H54 (cell line): ENCODE results near the gene CCDC92.
A peak's percentile ranks its signal among the peaks of the same experiment; 100 is the strongest.

Source experiments
- DNase-seq: peaks from one replicate; pipeline ENCODE4 v3.0.0; 2011; ENCODE audit warnings: low spot score, mixed read lengths; ENCODE audit not compliant: insufficient read length
- FAIRE-seq: peaks from 3 replicates; lab custom pipeline; 2011; peaks lifted over from hg19 to GRCh38; lab: Jason Lieb, UNC
- POLR2A ChIP-seq: IDR thresholded peaks from 2 replicates; pipeline ENCODE4 v1.6.1; 2011; ENCODE audit warnings: low read depth, mild to moderate bottlenecking, low read length

Gene CCDC92

GRCh38 chr12:123996581-123996980 is 23.9 kb upstream of the CCDC92 start:
- DNase-seq (no peak), FAIRE-seq (no peak)
- TF ChIP-seq POLR2A, result no peak

- no peak for TF ChIP-seq POLR2A
- DNase-seq (no peak), FAIRE-seq (peak; percentile 38)
Measured at GRCh38 chr12:123995023-123995748, 22.6 kb upstream of the CCDC92 start.

DNA sequence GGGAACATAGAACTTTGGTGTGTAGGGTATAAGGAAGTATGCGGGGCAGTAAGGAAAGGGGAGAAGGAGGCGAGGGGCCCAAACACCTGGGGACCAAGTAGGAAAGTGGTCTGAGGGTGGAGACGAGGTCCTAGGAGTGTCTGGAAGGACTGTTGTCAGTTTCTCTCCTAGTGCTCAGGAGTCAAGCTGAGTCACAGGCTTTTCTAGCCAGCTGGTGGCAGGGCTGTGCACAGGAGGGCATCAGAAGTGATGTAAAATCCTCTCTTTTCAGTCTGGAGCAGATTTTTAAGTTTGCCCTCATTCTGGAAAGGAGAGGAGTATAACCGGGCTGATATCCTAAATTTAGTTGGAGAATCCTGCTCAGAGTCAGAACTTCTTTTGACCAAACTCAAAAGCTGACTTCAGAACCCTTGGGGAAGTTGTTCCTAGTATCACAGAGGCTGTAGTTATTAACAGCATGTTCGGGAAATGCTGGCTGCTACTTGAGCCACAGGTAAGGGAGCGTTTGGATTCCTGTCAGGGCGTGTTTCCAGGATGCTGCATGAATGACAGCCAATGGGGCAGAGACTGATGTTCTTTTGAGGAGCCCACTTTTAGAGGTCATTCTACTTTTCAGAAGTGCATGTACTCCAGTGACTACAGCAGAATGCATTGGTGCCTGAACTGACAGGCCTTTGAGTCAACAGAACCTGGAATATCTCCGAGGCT is 19.6 kb upstream of the CCDC92 start:
- no peak for TF ChIP-seq POLR2A
- DNase-seq (no peak), FAIRE-seq (no peak)

GRCh38 chr12:123991372-123991951 is 18.8 kb upstream of the CCDC92 start:
- no peak for TF ChIP-seq POLR2A
- no peak for DNase-seq
- no peak for FAIRE-seq

GRCh38 chr12:123990511-123990910 is 17.9 kb upstream of the CCDC92 start:
- no peak for TF ChIP-seq POLR2A
- DNase-seq (no peak), FAIRE-seq (no peak)

DNA sequence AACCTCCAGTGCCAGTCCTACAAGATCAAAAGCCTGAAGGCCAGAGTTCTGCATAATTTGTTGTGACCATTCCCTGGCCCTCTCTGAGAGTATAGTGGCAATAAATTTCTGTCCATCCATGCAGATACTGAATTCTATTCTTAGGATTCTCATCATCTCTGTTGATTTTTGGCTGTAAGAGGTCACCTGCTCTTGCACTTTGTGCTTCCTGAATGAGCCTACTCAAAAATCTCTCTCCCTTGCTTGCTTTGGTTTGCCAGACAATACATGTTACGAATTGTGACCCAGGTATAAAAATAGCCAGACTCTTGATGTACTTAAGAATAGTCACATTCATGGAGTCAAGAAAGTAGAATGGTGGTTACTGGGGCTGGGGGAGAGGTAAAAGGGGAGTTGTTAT is 17.1 kb upstream of the CCDC92 start:
- TF ChIP-seq POLR2A, result no peak
- DNase-seq (no peak), FAIRE-seq (no peak)

DNA sequence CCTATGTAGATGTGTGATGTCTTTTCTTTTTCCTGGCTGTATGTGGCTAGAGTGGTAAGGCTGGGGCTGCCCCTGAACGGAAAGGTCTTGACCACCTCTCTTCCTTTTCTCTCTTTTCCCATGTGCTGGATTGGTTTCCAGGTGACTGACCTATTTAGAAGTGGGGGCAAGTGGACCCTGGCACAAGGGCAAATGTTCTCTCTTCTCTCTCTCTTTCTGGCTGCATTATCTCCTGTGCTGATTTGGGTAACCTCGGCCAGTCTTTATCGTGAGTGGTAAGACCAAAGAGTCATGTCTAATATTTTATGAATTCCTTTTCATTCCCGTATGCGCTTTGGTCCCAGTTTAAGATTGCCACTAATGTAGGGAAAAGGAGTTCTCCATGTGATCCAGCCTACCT is 16.5 kb upstream of the CCDC92 start:
- TF ChIP-seq POLR2A, result no peak
- FAIRE-seq (no peak), DNase-seq (no peak)

DNA sequence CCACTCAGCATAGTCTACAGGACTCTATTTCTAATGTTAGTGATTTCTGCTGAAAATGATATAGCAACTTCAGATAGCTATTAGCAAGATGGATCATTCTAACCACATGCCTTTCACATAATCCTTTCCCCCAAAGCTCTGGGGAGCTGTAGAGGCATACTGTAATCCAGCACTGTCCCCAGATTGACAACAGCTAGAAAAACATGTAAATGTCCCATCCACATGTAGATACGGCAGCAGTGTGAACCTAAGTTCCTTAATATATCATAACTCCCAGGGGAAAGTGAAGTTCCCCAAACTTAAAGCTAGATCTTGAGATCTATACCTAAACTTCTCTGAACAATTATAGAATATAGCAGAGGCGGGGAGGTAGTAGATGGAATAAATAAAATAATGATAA is 14.4 kb upstream of the CCDC92 start:
- DNase-seq (no peak), FAIRE-seq (no peak)
- TF ChIP-seq POLR2A, result no peak

- no peak for DNase-seq
- no peak for TF ChIP-seq POLR2A
- no peak for FAIRE-seq
Measured at GRCh38 chr12:123986374-123986965, 13.8 kb upstream of the CCDC92 start.

DNA sequence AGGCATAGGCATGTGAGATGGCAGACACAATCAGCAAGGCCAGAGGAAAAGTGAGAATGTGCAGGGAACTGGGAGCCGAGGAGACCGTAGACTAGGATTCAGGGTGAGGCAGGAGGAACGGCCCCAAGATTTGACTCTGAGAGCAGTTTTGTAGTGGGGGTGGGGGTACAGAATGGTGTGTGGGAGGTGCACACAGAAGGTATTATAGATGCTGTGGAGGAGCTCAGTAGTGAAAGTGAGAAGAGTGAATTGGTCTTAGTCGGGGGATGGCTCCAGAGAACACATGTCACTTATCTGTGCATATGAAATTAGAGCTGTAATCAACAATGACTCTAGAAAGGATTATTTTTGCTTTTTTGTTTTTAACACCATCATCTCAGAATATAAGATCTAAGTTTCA is 12.3 kb upstream of the CCDC92 start:
- FAIRE-seq (no peak), DNase-seq (no peak)
- TF ChIP-seq POLR2A, result no peak

DNA sequence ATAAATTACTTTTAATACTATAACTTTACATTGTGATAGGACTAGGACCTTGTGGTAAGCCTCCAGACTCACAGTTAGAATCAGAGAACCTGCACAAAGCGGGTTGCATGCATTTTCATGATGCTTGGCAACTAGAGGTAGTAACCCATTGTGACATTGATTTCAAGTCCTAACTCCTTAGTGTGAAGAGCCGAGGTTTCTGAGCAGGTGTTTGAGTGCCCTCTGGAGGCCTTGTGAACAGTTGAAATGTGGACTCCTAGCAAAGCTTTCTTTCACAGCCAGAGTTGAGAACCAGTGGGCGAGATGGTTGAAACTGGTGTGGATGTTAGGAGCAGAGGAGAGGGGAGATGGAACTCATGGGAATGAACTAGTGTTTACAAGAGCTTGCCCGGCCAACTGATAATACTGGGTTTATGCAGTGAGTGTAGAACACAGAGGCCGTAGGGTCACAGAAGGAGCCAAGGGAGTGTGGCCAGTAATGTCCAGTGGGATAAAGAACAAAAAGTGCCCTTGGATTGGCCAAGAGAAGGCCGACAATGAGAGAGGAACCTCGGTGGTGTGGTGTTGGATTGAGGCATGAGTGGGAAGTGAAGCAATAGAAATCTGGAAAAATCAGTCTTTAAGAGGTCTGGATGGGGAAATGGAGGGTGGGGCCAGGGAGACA is 11.3 kb upstream of the CCDC92 start:
- no peak for DNase-seq
- FAIRE-seq, result peak; percentile 58
- no peak for TF ChIP-seq POLR2A

DNA sequence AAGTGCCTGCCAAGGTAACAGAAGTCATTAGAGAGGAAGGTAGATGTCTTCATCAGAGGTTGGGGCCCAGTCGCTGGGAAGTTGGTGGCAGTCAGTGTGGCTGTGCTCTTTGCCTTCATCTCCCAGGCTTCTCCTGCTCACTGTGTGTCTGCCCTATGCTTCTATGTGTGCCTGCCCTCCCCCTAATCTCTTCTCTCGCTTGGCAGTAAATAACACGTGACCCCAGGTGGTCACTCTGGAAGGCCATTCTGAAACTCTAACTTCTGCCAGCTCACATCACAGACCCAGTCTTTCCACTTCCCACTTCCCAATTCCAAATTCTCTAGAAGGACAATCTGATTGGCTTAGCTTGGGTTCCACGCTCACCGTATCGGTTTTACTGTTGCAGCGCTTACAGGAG is 9.6 kb upstream of the CCDC92 start:
- no peak for FAIRE-seq
- DNase-seq, result no peak
- no peak for TF ChIP-seq POLR2A

DNA sequence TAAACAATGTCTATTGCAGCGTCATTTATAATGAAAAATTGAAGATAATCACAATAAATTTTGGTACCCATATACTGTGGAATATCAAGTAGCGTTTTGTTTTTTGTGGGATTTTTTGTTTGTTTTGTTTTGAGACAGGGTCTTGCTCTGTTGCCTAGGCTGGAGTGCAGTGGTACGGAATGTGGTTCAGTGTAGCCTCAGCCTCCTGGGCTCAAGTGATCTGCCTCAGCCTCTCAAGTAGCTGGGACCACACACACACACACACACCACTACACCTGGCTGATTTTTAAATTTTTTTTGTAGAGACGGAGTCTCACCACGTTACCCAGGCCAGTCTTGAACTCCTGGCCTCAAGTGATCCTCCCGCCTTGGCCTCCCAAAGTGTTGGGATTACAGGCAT is 6.9 kb upstream of the CCDC92 start:
- DNase-seq (no peak), FAIRE-seq (no peak)
- TF ChIP-seq POLR2A, result no peak
